A549 treated with AZD2906 at 1 μM for 4 hours (cell line): Measurements from ENCODE around the gene HAND2. TPM values are rescaled to one million over a fixed set of nuclear protein-coding genes. Genes with fewer than 3 reads are reported as not detected.

Source experiments
- total RNA-seq: library from RNA; stranded (reverse); fragments of 200-300 nt; extraction: Qiagen RNA extraction; gene quantifications from 5 replicates; pipeline ENCODE4 v1.2.3, GENCODE V29; 2022

HAND2 gene
- total RNA-seq, result 0.21 to 0.41 TPM (median 0.24 TPM) in 5 replicates

DNA sequence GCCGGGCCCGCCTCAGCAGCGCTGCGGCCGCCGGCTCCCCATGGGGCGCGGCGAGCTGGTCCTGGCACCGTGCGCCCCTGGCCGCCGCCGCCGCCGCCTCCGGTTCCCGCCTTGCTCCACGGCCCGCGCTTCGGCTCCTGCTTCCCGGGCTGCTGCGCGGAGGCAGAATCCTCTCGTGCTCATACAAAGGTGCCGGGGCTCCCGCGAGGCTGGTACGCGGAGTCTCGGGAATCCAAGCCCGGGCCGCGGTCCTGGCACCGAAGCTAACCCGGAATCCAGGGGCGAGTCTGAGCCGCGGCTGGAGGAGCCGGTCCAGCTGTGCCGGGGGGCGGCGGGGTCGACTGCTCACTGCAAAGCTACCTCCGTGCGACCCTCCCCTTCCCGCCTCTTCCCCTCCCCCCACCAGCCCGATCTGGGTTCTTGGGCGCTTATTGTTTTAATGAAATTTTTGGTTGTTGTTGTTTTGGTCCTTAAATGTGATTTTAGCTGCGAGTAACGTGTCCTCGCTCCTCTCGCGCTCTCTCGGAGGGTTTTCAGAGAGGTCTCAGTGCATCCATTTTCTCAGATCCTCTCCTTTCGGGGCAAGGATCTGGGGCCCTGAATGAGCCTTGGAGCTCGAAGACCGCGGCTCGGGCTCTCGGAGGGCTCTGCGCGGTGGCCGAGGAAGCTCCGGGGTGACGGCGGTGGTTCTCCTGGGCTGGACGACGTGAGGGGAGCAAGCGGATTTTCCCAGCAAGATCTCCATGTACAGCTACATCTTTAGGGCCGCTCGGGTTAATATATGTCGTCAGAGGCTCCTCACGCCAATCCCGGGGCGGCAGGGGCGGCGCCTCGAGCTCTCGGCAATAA is at the start of gene HAND2:
HAND2 (minus strand) TSS at position 753 of the 849 bp plus-strand sequence. CDS start 940 bp downstream, outside the sequence.

Other genes starting within 250 kb of the HAND2 start
- gene HMGB2, start 195.9 kb downstream of the HAND2 start, total RNA-seq, result 102 to 128 TPM (median 122 TPM) in 5 replicates
- 23.3 to 25.9 TPM (median 24.1 TPM) in 5 replicates for gene SAP30, start 159.3 kb downstream of the HAND2 start, total RNA-seq
- not detected in 5 replicates for gene SCRG1, start 131.1 kb downstream of the HAND2 start, total RNA-seq